IMR-90 (cell line): ENCODE measurements around the gene HADHB. TPM values are rescaled to one million over a fixed set of nuclear protein-coding genes. Genes with fewer than 3 reads are reported as not detected.

Experiments
- ATAC-seq: fragments of 200-7000 bp; cut with Tn5 transposase; 2 replicates; pipeline ENCODE4 v1.9.1; 2020; ENCODE audit warnings: low read depth, mild to moderate bottlenecking, moderate library complexity
- BruUV-seq: library from RNA; stranded (reverse); fragments of 400-500 nt; replicated peaks from 2 replicates; lab custom pipeline; 2021; lab: Mats Ljungman, UMichigan
- CTCF ChIA-PET: fragments of 300-600 bp; formaldehyde crosslinking; extraction: SDS; loops from one replicate; lab custom pipeline; 2021; ENCODE audit warnings: antibody characterized with exemption; lab: Yijun Ruan, JAX
- POLR2A ChIA-PET: fragments of 300-600 bp; sonication (Branson Sonifier 250); formaldehyde crosslinking; loops from one replicate; lab custom pipeline; 2022; ENCODE audit warnings: antibody characterized with exemption; ENCODE audit not compliant: unreplicated experiment; lab: Charles Lee
- DNase-seq: peaks from one replicate; pipeline ENCODE4 v3.0.0; 2013
- H2AFZ ChIP-seq: replicated peaks from 2 replicates; pipeline ENCODE3; 2013; ENCODE audit warnings: low read length, mild to moderate bottlenecking; ENCODE audit not compliant: poor library complexity
- H2AK5ac ChIP-seq: 2 replicates; pipeline ENCODE4 v1.6.1; 2013; ENCODE audit warnings: low read depth, low read length, inconsistent platforms
- H2AK9ac ChIP-seq: replicated peaks from 2 replicates; pipeline ENCODE3; 2013; ENCODE audit warnings: mild to moderate bottlenecking, low read depth, low read length, moderate library complexity; ENCODE audit not compliant: poor library complexity
- H2BK120ac ChIP-seq: 2 replicates; pipeline ENCODE4 v1.6.1; 2013; ENCODE audit warnings: low read depth, low read length, inconsistent platforms
- H2BK15ac ChIP-seq: 3 replicates; pipeline ENCODE4 v1.6.1; 2013; ENCODE audit warnings: low read depth, low read length, inconsistent platforms
- H2BK20ac ChIP-seq: 2 replicates; pipeline ENCODE4 v1.6.1; 2013; ENCODE audit warnings: low read depth, mild to moderate bottlenecking, inconsistent platforms, low read length, moderate library complexity
- H2BK5ac ChIP-seq: 2 replicates; pipeline ENCODE4 v1.6.1; 2013; ENCODE audit warnings: mild to moderate bottlenecking, low read depth, low read length, inconsistent platforms; ENCODE audit not compliant: poor library complexity, severe bottlenecking
- H3K14ac ChIP-seq: replicated peaks from 2 replicates; pipeline ENCODE4 v1.6.1; 2013; ENCODE audit warnings: low read depth, low read length, inconsistent platforms
- H3K18ac ChIP-seq: 2 replicates; pipeline ENCODE4 v1.6.1; 2013; ENCODE audit warnings: low read depth, low read length, control low read depth
- H3K23ac ChIP-seq: 2 replicates; pipeline ENCODE4 v1.6.1; 2013; ENCODE audit warnings: low read depth, low read length, inconsistent platforms
- H3K27ac ChIP-seq: 2 replicates; pipeline ENCODE4 v1.5.1; 2013; ENCODE audit warnings: mild to moderate bottlenecking, control low read depth, low read length; ENCODE audit not compliant: insufficient read depth
- H3K27me3 ChIP-seq: 2 replicates; pipeline ENCODE4 v1.6.1; 2013; ENCODE audit warnings: low read length; ENCODE audit not compliant: control insufficient read depth, insufficient read depth
- H3K36me3 ChIP-seq: 2 replicates; pipeline ENCODE4 v1.6.1; 2013; ENCODE audit warnings: low read length, mixed read lengths; ENCODE audit not compliant: control insufficient read depth, insufficient read depth
- H3K4ac ChIP-seq: 2 replicates; pipeline ENCODE4 v1.6.1; 2013; ENCODE audit warnings: low read depth, low read length, inconsistent platforms
- H3K4me1 ChIP-seq: 2 replicates; pipeline ENCODE4 v1.6.1; 2013; ENCODE audit warnings: low read length, mixed read lengths; ENCODE audit not compliant: control insufficient read depth, insufficient read depth
- H3K4me2 ChIP-seq: 2 replicates; pipeline ENCODE4 v1.6.1; 2013; ENCODE audit warnings: low read depth, mild to moderate bottlenecking, control low read depth, low read length, moderate library complexity
- H3K4me3 ChIP-seq: 2 replicates; pipeline ENCODE4 v1.5.1; 2013; ENCODE audit warnings: low read depth, mild to moderate bottlenecking, control low read depth, low read length, moderate library complexity; ENCODE audit not compliant: insufficient read depth
- H3K56ac ChIP-seq: 2 replicates; pipeline ENCODE4 v1.6.1; 2013; ENCODE audit warnings: low read length, inconsistent platforms; ENCODE audit not compliant: insufficient read depth; ENCODE audit errors: extremely low read depth
- H3K79me1 ChIP-seq, 2 experiments: 2 replicates each; pipeline ENCODE4 v1.6.1; 2013; ENCODE audit warnings: low read length in 2 of 2, inconsistent platforms in 1 of 2, low read depth in 1 of 2
- H3K9ac ChIP-seq: 2 replicates; pipeline ENCODE4 v1.6.1; 2013; ENCODE audit warnings: low read depth, low read length, control low read depth
- H3K9me1 ChIP-seq: 2 replicates; pipeline ENCODE4 v1.6.1; 2013; ENCODE audit warnings: low read length, inconsistent platforms; ENCODE audit not compliant: insufficient read depth
- H3K9me3 ChIP-seq: 2 replicates; pipeline ENCODE4 v1.6.1; 2013; ENCODE audit warnings: low read length; ENCODE audit not compliant: control insufficient read depth, insufficient read depth
- H4K20me1 ChIP-seq: 2 replicates; pipeline ENCODE4 v1.6.1; 2013; ENCODE audit warnings: low read length, inconsistent platforms; ENCODE audit not compliant: insufficient read depth
- H4K5ac ChIP-seq: 2 replicates; pipeline ENCODE4 v1.6.1; 2013; ENCODE audit warnings: mild to moderate bottlenecking, low read depth, low read length, control low read depth
- H4K8ac ChIP-seq, 2 experiments: 2 replicates each; pipeline ENCODE4 v1.6.1; 2013; ENCODE audit warnings: low read depth in 2 of 2, low read length in 2 of 2, control low read depth in 1 of 2, inconsistent platforms in 1 of 2
- H4K91ac ChIP-seq: 2 replicates; pipeline ENCODE4 v1.6.1; 2013; ENCODE audit warnings: low read depth, low read length, inconsistent platforms; ENCODE audit not compliant: insufficient read depth
- BHLHE40 ChIP-seq: fragments of 150-350 bp; IDR thresholded peaks from 2 replicates; pipeline ENCODE4 v1.6.1; 2016; ENCODE audit warnings: mild to moderate bottlenecking, low read depth, low read length
- CEBPB ChIP-seq: IDR thresholded peaks from 2 replicates; pipeline ENCODE4 v1.6.1; 2012; ENCODE audit warnings: low read depth, low read length, improper control_type of control experiment
- FOS ChIP-seq: fragments of 150-350 bp; IDR thresholded peaks from 2 replicates; pipeline ENCODE4 v1.6.1; 2016; ENCODE audit warnings: low read depth, low read length
- NFE2L2 ChIP-seq: fragments of 150-350 bp; IDR thresholded peaks from 2 replicates; pipeline ENCODE4 v1.6.1; 2016; ENCODE audit warnings: low read depth, mild to moderate bottlenecking, low read length
- RCOR1 ChIP-seq: IDR thresholded peaks from 2 replicates; pipeline ENCODE4 v1.6.1; 2012; ENCODE audit warnings: mild to moderate bottlenecking, low read length, improper control_type of control experiment; ENCODE audit not compliant: insufficient replicate concordance
- RFX5 ChIP-seq: IDR thresholded peaks from 2 replicates; pipeline ENCODE4 v1.8.0; 2012; ENCODE audit warnings: low read depth, mild to moderate bottlenecking, low read length, moderate library complexity
- SMC3 ChIP-seq: fragments of 150-350 bp; IDR thresholded peaks from 2 replicates; pipeline ENCODE4 v1.6.1; 2016; ENCODE audit warnings: low read depth, mild to moderate bottlenecking, antibody characterized with exemption, low read length, moderate library complexity
- WGBS, 2 experiments: methylation state at CpG; one replicate each; pipeline versions ENCODE4 v1.1.5 to v1.1.7; 2013; ENCODE audit warnings: missing lambda C conversion rate in 2 of 2; ENCODE audit not compliant: insufficient read length in 1 of 2; ENCODE audit errors: extremely low coverage in 2 of 2; 5-methylcytosine and 5-hydroxymethylcytosine counted together
- dilution Hi-C: fragments of 300-500 bp; cut with HindIII; formaldehyde crosslinking; loops from one replicate; pipeline ENCODE4 v1.14.3; 2018; ENCODE audit warnings: low sequenced_read_pairs; ENCODE audit not compliant: unreplicated experiment
- in situ Hi-C: fragments of 300-500 bp; cut with MboI; formaldehyde crosslinking; loops from 3 replicates; pipeline ENCODE4 v1.14.3; 2019; ENCODE audit warnings: low sequenced_read_pairs, inconsistent platforms, mixed read lengths
- intact Hi-C: fragments of 100-400 bp; cut with micrococcal nuclease; formaldehyde crosslinking; loops from 2 replicates; pipeline ENCODE4 v1.10.0; 2022
- polyA plus RNA-seq, 3 experiments: library from polyadenylated mRNA; depleted of rRNA; stranded (reverse); fragments of >200 nt; gene quantifications; 2 replicates each; pipeline ENCODE4 v1.2.3, GENCODE V29; 2012; ENCODE audit warnings: low replicate concordance in 1 of 3
- total RNA-seq: library from RNA; depleted of rRNA; stranded (reverse); fragments of >200 nt; gene quantifications from 2 replicates; pipeline ENCODE4 v1.2.3, GENCODE V29; 2012
- TF ChIP-seq, protein P1 (sequence below): fragments of 150-350 bp; IDR thresholded peaks from 2 replicates; pipeline ENCODE4 v1.6.1; 2016; ENCODE audit warnings: low read depth, mild to moderate bottlenecking, low read length, moderate library complexity, borderline replicate concordance
- TF ChIP-seq, protein P2 (sequence below): conservative IDR thresholded peaks from 2 replicates; pipeline ENCODE4 v1.5.1; 2012; ENCODE audit warnings: mild to moderate bottlenecking, low read depth, low read length, improper control_type of control experiment

The HADHB gene
- total and polyA plus RNA-seq, 2 of the 4 experiments (the other 2 are of a cell fraction) = 67.9 to 79.8 TPM

DNA sequence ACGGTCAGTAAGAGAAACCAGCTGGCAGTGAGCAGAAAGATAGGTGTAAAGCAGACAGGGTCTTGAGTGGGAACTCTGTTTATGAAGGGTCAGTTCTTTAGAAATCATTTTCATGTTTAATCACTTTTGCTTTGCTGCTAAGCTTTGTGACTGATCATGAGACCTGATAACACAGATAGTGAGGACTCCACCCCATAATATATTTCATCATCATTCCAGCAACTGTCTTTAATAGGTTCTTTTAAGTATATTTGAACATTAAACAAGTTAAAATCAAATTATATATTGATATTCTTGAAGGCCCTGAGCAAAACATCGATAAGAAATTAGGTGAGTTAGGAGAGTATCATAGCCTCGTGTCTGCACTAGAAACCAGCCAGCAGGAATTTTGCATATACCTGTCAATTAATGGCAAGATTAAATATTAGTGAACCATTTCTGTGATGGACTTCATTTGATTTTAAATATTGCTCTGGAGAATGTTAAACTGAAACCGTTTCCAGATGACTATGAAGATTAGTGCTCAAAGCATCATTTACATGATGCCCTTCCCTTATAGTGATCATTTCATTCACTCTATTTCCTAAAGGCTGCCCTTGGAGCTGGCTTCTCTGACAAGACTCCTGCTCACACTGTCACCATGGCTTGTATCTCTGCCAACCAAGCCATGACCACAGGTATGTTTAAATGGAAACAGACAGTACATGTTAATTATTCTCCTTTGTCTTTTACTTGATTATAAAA is 31.9 kb downstream of the HADHB start (continued):
- TF ChIP-seq RFX5 = no peak
- TF ChIP-seq, protein P1, sequence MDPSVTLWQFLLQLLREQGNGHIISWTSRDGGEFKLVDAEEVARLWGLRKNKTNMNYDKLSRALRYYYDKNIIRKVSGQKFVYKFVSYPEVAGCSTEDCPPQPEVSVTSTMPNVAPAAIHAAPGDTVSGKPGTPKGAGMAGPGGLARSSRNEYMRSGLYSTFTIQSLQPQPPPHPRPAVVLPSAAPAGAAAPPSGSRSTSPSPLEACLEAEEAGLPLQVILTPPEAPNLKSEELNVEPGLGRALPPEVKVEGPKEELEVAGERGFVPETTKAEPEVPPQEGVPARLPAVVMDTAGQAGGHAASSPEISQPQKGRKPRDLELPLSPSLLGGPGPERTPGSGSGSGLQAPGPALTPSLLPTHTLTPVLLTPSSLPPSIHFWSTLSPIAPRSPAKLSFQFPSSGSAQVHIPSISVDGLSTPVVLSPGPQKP = no peak

DNA sequence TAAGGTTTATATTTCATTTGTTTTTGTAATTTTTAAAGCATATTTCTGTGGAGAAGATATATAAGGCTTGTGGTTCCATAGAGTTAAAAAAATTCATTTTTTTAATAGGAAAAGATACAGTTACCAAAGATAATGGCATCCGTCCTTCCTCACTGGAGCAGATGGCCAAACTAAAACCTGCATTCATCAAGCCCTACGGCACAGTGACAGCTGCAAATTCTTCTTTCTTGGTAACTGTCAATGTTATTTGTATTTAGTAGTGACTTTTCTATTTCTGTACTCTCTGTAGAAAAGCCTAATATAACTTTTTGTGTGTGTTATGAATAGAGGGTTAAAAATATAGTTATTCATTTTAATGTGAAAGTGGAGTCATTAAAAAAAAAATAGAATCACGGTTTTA is 35.1 kb downstream of the HADHB start:
- no peak overlapping the region for H2BK20ac ChIP-seq
- no peak for DNase-seq
- no peak overlapping the region for H2AFZ ChIP-seq
- dilution Hi-C loops (no loop called here), in situ Hi-C loops (no loop called here), intact Hi-C loops (no loop called here)
- no peak overlapping the region for H3K4me2 ChIP-seq
- no peak overlapping the region for H2BK120ac ChIP-seq
- H4K91ac ChIP-seq = no peak overlapping the region
- peaks cover 5% of the 10 kb centered on the region for H3K9me1 ChIP-seq
- BruUV-seq = no TSS peak
- ChIA-PET POLR2A (no interaction called here), CTCF (interaction anchor here (0.6 kb wide), 1 partner anchor 293 kb away, joined by 4 read pairs; no protein-coding TSS in a partner anchor)
- no peak overlapping the region for H4K8ac ChIP-seq
- no peak overlapping the region for H2AK5ac ChIP-seq
- TF ChIP-seq NFE2L2 (no peak), RCOR1 (no peak), SMC3 (no peak), BHLHE40 (no peak), FOS (no peak), CEBPB (no peak)
- TF ChIP-seq, protein P2, sequence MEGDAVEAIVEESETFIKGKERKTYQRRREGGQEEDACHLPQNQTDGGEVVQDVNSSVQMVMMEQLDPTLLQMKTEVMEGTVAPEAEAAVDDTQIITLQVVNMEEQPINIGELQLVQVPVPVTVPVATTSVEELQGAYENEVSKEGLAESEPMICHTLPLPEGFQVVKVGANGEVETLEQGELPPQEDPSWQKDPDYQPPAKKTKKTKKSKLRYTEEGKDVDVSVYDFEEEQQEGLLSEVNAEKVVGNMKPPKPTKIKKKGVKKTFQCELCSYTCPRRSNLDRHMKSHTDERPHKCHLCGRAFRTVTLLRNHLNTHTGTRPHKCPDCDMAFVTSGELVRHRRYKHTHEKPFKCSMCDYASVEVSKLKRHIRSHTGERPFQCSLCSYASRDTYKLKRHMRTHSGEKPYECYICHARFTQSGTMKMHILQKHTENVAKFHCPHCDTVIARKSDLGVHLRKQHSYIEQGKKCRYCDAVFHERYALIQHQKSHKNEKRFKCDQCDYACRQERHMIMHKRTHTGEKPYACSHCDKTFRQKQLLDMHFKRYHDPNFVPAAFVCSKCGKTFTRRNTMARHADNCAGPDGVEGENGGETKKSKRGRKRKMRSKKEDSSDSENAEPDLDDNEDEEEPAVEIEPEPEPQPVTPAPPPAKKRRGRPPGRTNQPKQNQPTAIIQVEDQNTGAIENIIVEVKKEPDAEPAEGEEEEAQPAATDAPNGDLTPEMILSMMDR = no peak
- H3K56ac ChIP-seq = no peak overlapping the region
- H2BK5ac ChIP-seq = no peak overlapping the region
- H2AK9ac ChIP-seq = no peak overlapping the region
- no peak overlapping the region for H2BK15ac ChIP-seq
- no peak overlapping the region for H3K9ac ChIP-seq
- no peak overlapping the region for H3K18ac ChIP-seq
- H3K79me1 ChIP-seq = peaks cover 1 to 3% of the 10 kb centered on the region in 2 experiments; a peak in 3 of 4 replicates
- H4K5ac ChIP-seq = no peak overlapping the region
- no peak overlapping the region for H3K23ac ChIP-seq
- H3K27me3 ChIP-seq = no peaks in the 10 kb centered on the region
- peaks cover 2% of the 10 kb centered on the region; the same call in 1 of the 2 replicates for H3K4me1 ChIP-seq
- H3K4me3 ChIP-seq = no peak overlapping the region
- H3K4ac ChIP-seq = no peak overlapping the region
- no peak overlapping the region for H3K14ac ChIP-seq
- H3K27ac ChIP-seq = no peak overlapping the region
- peaks cover 34% of the 10 kb centered on the region for H3K36me3 ChIP-seq
- no peaks in the 10 kb centered on the region for H3K9me3 ChIP-seq
- no peaks in the 10 kb centered on the region for H4K20me1 ChIP-seq
- no peak for ATAC-seq
- WGBS, 2 experiments = no CpG with 5 or more reads among the region's 3 CpGs
